Medulla oblongata (tissue), 1 donor: ENCODE results near the gene C2orf92.
"Not testable (repeated sequence)": the region's sequence is repeated elsewhere in the genome, so short reads cannot be mapped to it uniquely, and the experiment has no call there.

Source experiments
- DNase-seq: peaks from one replicate; pipeline ENCODE4 v3.0.0-alpha.2; 2015; ENCODE audit errors: extremely low spot score

C2orf92 gene

DNA sequence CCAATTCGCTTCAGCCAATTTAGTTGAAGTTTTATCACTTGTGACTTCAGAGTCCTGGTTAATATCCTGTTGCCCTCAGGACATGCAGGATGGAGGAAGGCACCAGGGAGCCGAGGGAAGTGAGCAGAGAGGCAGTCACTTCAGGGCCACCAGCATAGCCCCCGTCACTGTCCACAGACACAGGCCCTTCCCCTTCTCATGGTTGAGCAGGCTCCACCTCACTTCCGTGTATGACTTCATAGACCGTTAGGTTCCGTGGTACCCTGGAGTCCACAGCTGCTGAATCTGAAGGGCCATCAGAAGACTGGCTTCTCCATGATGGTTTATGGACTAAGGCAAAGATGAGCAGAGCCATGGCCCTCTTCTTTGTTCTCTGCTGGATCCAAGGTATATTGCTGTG, at the start of gene C2orf92:
Gene C2orf92 (plus strand): TSS at position 266 of the 400 bp plus-strand sequence. CDS start 76 bp downstream, at position 342.
- no peak for DNase-seq

DNA sequence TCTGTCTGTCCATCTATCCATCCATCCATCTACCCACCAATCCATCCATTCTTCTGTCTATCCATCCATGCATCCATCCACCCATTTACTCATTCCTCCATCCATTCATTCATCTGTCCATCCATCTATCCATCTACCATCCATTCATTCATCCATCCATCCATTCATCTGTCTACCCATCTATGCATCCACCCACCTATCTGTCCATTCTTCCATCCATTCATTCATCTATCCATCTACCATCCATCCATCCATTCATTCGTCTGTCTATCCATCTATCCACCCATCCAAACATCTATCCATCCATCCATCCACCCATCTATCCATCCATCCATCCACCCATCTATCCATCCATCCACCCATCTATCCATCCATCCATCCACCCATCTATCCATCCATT, 49.0 kb upstream of the C2orf92 start:
- not testable (repeated sequence) for DNase-seq

DNA sequence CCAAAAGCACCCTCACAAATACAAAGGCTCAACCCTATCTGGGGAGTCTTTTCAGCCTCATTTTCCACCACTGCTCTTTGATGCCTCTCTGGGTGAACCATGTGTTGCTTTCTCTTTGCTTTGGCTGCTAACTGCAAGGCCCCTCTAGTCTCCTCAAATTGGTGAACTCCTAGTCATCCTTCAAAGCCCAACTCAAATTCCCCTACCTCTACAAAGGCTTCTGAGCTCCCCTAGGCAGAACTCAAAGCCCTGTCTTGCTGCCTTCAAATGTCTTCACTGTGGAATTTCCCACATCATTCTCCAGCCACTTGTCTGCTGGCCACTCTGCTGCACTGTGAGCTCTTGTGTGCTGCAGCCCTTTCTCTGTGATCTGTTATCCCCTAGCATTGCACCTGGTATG, 46.5 kb upstream of the C2orf92 start:
- DNase-seq = not testable (repeated sequence)

DNA sequence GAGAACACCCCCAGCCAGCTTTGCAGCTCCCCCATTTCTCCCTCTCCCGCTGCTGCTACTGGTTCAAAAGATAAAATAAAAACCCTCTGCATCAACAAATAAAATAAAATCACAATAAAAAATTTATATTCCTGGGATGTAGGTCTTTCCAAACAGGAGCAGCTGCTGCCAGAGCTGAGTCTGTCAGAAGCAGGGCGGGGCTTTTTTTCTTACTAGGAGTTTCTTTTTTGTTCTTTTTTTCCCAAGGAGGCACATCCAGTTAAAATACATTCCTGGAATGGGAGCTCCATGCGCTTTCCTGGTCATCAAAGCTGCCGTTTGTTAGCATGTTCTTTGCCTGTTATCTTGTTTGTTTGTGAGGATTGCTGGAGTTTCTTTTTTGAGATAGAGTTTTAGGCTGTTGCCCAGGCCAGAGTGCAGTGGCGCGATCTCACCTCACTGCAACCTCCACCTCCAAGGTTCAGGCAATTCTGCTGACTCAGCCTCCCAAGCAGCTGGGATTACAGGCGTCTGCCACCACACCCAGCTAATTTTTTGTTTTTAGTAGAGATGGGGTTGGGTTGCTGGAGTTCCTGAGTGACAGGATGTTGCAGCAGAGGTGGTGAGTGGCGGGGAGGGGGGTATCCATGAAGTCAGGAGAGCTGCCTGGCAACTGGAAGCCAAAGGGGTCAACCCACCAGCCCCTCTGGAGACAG, 44.0 kb upstream of the C2orf92 start:
- DNase-seq = not testable (repeated sequence)

DNA sequence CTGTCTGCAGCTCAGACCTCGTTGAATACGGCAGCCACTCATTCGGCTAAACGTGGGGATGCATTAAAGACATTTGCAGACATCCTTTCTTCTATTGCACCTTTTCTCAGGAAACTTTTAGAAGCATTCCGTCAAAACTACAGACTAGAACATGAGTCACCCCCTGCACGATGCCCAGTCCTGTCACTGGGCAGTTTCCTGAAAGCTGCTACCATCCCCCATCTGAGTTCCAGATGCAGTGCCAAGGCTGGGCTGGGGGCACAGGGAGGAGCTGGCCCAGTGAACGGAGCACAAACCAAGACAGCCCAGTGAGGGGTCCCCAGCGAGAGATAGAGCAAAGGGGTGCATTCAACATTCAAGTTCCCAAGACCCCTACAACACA, 43.5 kb upstream of the C2orf92 start:
- DNase-seq = not testable (repeated sequence)

DNA sequence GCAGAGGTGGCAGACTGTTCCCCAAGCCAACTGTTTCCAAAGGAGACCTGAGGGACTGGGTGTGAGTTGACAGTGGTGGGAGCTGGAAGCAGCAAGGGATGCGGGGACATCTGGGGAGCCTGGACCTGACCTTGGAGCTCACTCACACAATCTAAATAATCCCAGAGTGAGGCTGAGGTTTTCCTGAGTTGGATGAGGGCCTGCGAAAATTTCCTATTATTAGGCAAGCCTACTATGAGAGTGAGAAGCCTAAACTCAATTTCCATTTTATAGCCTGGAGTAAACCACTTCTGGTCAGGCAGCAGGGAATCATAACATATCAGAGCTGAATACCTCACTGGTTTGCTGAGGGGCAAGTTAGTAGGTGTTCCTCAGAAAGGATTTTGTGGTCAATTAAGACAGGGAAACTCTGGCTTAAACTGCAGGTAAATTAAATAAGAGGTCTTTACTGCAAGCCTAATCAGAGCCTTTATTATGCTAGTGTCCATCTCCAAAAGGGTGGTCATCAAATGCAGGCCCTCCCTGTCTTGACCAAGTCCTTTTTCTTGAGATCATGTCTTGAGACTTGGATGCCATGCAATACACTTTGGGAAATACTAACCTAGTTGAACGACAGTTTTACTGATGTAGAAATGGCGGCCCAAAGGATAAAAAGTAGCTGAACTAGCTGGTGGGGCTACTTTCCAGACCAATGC, 25.3 kb upstream of the C2orf92 start:
- DNase-seq = no peak

DNA sequence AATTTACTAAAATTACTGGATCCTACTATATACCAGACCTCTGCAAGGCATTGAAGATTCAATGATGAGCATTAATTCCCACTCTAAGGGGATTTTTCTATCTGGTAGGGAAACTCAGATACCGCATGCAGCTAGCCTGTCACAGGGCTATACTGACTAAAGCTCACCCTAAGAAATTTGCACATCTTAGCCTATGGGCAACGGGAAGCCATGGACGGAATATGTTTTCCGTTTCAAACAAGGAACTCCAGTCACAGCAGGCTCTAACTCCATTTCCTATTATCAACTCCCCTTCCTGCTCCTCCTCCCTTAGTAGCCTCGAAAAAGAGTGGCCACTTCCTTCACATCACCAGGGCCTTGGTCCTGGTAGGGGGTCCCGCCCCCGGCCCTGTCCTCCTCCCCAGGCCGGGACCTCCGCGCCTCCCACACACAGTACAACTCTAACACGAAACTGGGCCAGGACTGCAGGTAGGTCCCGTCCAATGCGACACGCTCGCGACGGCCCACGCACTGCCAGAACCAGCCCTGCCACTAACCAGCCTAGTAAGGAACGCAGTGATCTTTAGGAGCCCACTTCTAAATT, 24.3 kb upstream of the C2orf92 start:
- DNase-seq = peak; percentile 44

DNA sequence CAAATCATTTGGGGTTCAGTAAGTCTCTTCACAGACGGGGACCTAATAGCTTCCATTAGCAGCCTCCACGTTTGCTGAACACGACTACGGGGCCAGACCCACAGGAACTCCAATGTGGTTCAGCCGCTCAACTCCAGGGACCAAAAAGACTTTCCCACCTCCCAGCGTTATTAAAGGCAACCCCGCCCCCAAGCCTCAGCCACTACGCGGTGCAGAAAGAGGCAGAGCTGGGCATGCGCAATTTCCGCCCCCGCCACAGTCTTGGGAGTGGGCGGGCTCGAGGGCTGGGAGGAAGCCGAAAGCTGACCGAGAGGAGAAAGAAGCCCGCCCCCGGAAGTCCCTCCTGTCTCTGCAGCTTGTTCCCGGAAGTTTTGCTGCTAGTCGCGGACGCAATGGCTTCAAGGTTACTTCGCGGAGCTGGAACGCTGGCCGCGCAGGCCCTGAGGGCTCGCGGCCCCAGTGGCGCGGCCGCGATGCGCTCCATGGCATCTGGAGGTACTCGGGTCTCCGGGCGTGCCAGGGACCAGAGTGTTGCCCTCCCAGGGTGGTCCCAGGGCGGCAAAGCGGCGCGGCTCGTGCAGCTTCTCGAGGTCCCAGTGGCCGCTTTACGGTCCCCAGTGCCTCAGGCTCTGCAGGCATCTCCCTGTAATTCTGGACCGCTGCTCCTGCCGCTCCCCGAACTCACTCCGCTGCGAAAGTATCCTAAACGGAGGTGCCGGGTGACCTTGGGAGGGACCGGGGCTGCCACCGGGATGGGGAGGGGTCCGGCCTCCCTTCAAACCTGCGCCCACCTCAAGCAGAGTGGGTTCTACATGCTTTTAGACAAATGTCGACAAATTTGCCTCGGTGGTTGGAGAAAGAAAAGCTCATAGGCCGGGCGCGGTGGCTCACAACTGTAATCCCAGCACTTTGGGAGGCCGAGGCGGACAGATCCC, 23.6 kb upstream of the C2orf92 start, which contains the start of gene COX5B:
Gene COX5B (plus strand): TSS at position 368 of the 935 bp plus-strand sequence. CDS start 25 bp downstream, at position 393.
- DNase-seq = peak; percentile 99

DNA sequence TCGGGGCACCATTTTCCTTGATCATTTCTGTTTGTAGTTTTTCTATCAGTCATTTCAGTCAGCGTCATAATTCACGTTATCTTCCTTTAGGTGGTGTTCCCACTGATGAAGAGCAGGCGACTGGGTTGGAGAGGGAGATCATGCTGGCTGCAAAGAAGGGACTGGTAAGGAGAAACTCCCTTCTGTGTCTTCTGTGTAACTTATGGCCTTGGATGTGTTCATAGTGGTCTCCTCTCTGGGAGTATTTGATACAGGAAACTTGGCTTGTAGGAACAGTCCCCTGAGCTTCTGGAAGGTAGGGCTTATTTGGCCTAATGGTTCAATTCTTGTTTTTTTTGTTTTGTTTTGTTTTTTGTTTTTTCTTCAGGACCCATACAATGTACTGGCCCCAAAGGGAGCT, 22.5 kb upstream of the C2orf92 start:
- DNase-seq = no peak

DNA sequence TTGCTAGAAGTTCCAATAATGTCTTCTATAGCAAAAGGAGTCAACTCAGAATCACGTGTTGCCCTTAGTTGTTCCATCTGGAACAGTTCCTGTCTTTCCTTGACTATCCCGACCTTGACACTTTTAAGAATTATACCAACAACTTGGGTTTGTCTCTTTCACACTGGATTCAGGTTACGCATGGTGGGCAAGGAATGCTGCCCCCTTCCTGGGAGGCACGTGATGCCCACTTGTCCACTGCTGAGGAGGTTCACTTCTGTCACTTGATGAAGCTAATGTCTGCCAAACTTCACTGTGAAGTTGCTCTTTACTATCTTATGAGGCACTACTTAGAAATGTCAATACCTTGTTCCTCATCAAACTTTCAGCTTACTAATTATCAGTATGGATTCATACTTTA, 18.4 kb upstream of the C2orf92 start:
- no peak for DNase-seq

DNA sequence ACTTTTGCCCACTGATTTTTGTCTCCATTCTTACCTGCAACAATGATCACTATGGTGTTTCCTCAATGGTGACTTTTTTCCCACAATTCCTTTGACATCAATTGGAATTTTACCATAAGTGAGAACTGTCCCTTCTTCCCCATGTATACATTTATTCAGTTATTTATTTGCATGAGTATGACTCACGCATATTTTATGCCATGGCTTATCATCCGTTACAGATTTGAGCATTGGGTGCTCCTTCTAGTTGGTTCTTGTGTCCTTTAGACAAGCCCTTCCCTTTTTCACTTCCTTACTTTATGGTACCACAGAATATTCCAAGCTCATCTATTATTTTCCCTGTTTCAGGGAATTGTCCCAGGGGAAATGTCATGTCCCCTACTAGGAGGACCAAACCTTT, 16.0 kb upstream of the C2orf92 start:
- no peak for DNase-seq

DNA sequence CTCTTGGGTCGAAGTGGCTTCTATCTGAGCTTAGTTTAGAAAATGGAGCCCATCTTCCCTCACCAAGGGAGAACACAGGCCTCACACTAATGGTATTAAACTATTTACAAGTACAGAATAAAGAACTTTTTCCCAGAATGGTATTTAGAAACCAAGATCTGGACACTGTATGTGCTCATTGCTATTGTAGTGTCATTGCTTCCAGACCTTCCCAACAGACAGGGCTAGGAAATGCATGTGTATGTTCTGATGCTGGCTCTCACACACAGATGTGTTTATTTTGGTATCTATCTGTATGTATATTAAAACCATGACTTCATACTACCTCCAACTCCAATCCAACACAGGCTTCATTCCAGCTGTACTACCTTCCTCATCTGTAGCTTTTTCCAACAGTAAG, 15.6 kb upstream of the C2orf92 start:
- no peak for DNase-seq

DNA sequence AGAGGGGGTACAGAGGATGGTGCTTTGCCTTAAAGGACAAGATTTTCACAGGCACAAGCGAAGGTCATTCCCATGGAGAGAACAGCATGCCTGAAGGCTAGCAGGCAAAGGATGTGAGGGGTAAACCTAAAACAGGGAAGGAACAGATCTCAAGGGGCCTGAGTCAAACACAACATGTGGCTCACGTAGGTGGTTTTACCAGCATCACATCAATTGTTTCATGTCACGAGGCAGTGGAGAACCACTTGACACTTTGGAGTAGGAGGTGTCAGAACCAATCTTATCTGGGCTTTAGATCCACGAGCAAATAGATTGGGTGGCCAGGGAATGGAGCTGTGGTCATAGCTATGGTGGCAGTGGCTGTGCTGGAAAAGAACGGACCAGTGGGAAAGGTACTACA, 15.2 kb upstream of the C2orf92 start:
- no peak for DNase-seq

DNA sequence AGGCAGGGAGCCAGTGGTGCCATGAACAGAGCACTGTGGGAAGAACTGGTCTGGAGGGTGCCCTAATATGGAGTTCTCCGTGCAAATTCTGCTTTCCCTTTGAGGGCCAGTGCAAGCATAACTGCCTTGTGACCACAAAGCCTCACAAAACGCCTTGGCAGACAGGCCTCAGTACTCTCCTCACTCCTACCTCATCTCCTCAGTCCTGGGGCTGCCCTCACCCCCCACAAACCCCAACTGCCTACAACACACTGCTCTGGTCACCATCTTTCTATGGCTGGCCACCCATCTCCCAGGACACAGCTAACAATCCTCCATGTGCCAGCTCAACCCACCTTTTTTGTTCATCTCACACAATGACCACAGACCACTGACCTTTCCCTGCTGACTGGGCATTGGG, 14.7 kb upstream of the C2orf92 start:
- no peak for DNase-seq

DNA sequence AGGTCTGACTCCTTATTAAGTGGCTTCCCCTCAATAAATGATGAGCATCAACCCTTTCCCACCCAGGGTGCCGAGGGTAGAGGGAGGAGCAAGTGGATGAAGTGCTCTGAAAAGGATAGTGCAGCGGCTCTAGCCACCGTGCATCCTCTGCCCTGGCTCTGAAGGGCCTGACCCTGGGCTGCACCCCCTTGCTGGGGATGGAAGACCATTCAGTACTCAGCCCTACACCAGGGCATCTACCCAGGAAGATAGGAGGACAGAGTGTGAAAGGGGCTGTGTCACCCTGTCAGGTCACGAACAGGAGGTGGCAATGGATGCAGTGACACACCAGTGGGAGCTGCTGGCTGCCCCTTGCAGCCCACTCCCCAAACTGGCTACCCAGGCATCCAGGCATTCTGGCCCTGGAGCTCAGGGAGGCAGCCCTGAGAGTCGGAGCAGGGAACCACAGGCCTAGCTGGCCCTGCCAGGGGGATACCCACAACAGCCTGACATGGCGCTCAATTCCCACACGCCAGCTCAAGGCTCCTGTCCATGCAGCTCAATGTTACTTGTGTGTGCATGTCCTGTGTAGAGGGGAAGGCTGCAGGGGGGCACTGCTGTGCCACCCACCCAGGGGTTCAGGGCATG, 13.3 kb upstream of the C2orf92 start:
- DNase-seq = no peak

DNA sequence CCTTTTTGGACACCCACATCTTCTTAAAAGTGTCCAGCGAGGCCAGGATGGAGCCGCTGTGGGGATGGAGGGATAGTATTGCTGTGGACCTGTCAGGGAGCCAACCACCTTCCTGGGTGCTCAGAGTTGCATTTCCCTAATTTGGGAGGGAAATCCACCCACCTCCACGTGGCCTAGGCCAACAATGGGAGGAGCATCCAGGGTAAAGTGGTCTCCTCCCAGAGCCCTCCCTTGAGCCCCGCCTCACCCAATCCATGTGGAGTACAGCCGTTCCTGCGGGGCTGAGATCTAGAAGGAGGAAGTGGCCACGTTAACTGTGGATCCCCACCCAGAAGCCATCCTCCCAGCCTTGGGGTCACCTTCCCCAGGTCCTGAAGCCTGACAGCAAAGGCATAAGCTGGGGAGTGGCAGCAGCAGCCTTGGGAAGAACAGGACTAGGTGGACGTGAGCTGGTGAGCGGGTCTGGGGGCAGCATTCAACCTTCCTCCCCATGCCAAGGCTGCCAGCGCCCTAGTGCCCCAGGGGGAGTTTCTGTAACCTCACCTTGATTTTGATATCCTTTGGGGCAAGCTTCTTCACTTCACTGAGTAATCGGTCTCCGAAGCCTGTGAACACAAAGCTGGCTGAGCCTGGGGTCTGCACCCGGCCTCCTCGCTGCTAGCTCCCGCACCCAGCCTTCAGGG, 12.5 kb upstream of the C2orf92 start:
- DNase-seq = no peak

DNA sequence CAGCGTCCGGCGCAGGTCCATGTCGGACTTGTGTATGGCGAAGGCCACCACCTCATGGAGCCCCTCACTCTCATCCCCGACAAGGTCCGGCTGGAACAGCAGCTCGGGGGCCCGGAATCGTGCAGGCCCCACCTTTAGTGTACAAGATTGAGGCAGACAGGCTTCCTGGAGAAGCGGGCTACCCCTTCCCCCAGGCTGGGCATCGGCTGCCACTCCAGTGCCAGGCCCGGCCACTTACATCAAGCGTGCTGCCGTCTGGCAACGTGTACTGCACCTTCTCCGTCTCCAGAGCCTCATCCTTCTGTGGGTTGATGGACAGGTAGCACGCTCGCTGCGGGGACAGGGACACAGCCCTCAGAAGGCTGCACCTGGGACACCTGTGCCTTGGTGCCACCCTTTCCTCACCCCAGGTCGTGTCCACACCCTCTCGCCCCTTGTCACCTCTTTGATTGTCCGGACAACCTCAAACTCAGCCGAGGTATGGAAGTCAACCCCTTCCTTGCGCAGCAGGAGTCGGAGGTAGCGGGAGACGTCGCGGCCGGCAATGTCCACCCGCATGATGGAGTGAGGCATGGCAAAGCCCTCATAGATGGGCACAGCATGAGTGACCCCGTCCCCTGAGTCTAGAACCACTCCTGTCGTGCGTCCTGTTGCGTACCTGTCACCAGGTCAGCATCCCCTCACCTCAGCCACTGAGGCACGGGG, 11.4 kb upstream of the C2orf92 start:
- no peak for DNase-seq

DNA sequence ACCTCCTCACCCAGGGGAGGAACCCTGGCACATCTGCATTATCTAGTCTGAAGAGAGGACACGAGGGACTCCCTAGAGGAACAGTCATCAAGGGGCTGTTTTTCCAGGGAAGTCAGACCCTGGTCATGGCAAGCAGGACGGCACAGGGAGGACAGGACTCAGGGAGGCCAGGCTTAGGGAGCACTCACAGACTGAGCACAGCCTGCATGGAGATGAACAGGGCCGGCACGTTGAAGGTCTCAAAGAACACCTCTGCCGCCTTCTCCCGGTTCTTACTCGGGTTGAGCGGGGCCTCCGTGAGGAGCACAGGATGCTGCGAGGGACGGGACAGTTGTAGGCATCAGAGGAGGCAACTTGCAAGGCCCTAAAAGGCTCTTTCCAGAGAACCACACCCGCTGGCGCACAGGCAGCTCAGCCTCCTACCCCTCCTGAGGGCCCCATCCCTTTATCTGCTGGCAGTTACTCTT, 10.8 kb upstream of the C2orf92 start:
- DNase-seq = no peak

DNA sequence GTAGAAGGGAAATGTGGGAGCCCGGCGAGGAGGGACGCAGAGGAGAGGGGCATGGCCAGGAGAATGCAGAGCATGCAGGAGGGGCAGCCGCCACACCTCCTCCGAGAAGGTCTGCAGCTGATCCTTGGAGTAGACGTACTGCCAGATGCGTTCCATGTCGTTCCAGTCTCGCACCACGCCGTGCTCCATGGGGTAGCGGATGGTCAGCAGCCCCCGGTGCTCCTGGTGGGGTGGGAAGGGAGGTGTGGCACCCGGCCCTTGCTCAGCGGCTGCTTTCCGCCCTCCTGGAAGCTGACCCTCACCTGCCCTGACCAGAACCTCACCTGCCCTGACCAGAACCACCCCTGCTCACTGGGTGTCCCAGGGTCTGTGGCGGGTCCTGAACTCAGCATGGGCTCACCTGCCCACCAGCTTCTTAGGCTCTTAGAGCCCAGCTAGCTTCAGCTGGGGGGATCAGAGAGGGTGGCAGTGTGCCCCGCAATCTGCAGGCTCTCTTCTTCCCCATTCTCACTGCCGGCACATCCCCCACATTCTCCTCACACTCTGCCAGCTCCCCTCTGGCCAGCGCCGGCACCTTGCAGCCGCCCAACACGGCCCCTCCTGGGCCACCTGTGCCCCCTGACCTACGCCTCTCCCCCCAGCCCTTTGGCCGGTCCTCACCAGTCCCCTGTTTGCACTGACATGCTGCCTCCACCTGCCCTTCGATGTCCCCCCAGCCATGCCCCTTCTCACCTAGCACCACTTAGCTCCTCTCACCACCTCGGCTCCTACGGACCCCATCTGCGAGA, 10.1 kb upstream of the C2orf92 start:
- no peak for DNase-seq
